A172 (cell line): Measurements from ENCODE around the gene RAB9A. TPM values are rescaled to one million over a fixed set of nuclear protein-coding genes. Genes with fewer than 3 reads are reported as not detected.
"Not testable (repeated sequence)": the region's sequence is repeated elsewhere in the genome, so short reads cannot be mapped to it uniquely, and the experiment has no call there.

Experiments
- DNase-seq: peaks from one replicate; pipeline ENCODE4 v3.0.0-alpha.2; 2015; ENCODE audit warnings: low spot score
- total RNA-seq: library from RNA; depleted of rRNA; stranded (reverse); fragments of >200 nt; shearing (Covaris generic); gene quantifications from 2 replicates; pipeline ENCODE4 v1.2.3, GENCODE V29; 2014; rRNA removed

Gene RAB9A
- 61.3 and 68.4 TPM in 2 replicates for total RNA-seq

DNA sequence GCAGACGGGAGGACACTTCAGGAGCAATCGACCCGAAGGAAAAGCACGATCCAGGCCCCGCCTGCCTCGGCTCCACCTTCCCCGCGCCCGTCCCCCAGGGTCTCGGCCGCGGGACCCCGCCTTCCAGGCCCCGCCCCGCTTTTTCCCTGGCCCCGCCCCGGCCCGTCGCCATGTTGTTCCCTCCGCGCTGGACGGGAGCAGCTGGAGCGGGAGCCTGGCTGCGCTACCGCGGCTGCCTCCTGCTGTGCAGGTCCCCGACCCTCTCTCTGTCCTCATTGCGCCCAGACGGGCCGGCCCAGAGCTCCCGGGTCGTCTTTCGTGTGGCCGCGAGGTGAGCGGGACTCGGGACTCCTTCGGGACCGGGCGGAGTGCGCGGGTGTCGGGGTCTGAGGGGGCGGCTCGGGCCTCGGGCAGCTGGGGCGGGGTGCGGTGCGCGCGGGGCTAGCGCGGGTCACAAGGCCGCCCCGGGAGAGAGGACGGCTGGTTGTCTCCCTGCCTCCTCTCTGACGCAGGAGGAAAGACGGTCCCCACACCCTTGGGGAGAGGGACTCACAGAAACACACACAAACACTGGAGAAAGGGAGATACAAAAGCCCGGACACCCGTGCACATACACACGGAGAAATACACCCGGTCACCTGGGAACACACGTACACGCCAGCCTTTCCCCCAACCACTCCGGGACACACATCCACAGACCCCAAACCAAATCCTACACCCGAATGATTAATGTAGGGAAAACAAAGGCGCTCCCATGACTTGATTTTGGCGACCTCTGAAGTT lies at the start of gene RAB9A:
RAB9A (plus strand) TSS at position 171 of the 783 bp plus-strand sequence. CDS start 19,619 bp downstream, outside the sequence.
- peak; percentile 53 for DNase-seq

- DNase-seq, result not testable (repeated sequence)
Observed at GRCh38 chrX:13641684-13642083, 47.2 kb upstream of the RAB9A start.

DNA sequence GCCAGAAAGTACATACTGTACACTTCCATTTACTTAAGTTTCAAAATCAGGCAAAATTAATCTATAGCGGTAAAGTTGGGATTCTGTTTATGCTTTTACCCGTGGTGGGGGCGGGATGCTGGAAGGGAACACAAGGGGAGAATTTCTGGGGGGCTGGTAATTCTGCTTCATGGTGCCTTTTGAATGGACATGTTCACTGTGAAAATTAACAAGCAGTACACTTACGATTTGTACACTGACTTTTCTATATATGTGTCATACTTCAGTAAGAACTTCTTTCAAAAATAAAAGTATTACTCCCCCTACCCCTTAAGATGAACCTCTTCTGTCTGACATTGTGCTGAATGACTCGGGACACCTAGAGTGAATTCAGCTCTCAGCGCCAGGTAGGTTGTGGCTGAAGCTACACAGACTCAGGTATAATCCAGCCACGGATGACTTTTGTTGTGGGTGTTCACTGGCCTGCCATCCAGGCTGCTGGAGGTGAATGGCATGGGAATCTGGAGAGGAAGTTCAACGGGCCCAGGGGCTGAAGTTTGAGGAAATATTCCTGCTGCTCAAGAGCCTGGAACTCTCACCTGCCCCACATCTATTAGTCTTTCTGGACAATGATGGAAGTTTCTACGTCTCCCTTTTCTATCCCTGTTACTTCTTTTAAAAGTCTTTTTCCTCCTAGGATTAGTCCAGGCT lies 43.3 kb upstream of the RAB9A start:
- DNase-seq, result no peak

GRCh38 chrX:13646154-13646549 lies 42.8 kb upstream of the RAB9A start:
- DNase-seq, result peak; percentile 67

GRCh38 chrX:13647709-13648212 lies 41.2 kb upstream of the RAB9A start:
- DNase-seq, result peak; percentile 93

DNA sequence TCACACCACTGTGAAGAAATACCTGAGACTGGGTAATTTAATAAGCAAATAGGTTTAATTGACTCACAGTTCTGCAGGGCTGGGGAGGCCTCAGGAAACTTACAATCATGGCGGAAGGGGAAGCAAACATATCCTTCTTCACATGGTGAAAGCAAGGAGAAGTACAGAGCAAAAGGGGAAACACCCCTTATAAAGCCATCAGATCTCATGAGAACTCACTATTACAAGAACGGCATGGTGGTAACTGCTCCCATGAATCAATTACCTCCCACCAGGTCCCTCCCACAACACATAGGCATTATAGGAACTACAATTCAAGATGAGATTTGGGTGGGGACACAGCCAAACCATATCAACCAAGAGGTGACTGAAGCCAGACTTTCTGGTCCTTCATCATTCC lies 40.6 kb upstream of the RAB9A start:
- not testable (repeated sequence) for DNase-seq

DNA sequence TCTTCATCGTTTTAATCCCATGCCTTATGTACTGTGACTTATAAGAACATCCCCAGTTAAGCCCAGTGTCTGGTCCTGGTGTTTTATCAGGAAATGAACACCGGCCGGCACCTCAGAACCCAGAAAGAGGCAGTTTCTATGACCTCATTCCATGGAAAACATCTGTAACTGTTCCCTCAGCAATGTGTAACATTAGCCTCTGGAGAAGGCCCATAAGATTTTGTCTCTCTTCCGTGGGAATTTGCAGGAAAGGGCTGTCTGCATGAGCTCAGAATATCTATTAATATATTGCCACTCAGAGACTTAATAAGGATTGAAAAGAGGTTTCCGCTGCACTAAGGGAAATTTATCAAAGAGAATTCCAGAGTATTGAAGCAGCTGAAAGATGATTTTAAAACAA lies 39.1 kb upstream of the RAB9A start:
- DNase-seq, result no peak

DNA sequence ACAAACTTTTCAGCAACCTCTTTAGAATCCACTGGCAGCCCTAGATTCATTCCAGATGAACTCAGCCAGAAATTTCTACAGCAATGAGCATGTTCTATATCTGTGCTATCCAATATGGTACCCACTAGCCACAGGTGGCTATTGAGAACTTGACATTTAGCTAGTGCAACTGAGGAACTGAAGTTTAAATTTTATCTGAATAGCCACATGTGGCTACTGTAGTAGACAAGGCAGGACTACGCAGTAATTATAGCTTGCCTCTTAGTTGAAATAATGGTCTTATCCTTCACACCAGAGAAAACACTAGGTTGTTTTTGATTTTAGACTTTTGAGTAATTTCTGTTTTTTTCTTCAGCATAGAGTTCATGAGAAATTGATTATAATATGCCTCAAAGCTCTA lies 38.6 kb upstream of the RAB9A start:
- no peak for DNase-seq

DNA sequence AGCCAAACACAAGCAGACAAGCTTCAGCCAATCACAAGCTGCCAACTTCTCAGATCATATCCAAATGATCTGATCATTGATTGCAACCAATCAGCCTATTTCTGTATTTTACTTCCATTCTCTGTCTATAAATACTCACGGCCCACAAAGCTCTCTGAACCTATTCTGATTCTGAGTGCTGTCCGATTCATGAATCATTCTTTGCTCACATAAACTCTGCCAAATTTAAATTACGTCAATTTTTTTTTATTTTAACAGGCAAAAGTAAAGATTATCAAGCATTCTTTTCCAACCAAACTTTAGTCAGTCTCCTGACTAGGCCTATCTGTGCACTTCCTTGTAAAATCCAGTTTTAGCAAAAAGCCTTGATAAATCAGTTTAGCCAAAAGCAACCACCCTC lies 37.8 kb upstream of the RAB9A start:
- DNase-seq, result no peak

- DNase-seq, result peak; percentile 95
Observed at GRCh38 chrX:13652287-13652793, 36.6 kb upstream of the RAB9A start.

DNA sequence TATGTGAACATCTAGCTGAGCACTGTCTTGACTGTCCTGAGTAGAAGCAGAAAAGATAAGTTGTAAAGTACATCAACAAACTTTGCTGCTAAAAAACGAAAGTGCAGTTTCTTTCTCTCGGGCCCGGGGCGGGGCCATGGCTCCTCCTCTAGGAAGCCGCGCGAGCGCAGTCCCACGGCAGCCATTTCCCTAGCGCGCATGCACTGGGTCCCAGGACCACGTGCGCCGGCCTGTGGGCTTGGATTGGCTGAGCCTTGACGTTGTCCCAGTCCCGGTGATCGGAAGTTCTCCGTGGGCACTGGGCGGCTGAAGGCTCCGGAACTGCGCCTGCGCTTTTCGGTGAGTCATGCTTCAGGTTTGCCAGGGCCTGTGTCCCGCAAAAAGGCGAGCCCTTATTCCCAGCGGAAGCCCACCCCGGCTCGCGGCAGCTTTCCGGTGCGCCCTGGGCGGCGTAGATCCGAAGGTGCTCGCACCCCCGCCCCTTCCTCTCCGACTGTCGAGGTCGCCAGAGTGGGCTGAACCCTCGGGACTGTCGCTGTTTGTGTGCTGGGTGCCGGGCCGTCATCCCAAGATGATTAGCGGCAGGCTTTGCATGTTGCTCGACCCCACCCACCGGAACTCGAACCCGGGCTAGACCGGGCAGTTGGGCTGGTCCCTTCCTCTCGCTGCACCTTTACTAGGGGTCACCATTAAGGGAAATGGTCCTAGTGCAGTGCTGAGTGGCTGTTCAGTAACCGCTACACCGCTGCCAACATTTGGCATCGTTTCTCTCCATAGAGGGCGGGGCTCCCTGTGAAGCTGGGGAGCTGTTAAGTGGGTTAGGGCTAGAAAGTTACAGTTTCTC lies 35.9 kb upstream of the RAB9A start, which contains the start of gene TCEANC:
TCEANC (plus strand) TSS at position 292 of the 844 bp plus-strand sequence. CDS start 9,368 bp downstream, outside the sequence.
- DNase-seq, result peak; percentile 98

DNA sequence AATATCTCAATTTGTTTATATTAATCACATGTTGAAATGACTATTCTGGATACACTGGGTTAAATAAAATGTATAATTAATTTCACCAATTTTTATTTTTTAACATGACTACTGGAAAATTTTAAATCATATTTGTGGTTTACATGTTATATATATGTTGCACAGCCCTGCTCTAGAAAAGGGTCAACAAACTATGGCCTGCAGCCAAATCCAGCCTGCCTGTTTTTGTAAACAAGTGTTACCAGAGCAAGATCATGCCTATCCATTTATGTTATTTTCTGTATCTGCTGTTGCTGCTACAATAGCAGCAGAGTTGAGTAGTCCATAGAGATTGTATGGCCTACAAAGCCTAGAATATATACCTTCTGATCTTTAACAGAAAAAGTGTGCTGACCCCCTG lies 34.8 kb upstream of the RAB9A start:
- DNase-seq, result no peak

DNA sequence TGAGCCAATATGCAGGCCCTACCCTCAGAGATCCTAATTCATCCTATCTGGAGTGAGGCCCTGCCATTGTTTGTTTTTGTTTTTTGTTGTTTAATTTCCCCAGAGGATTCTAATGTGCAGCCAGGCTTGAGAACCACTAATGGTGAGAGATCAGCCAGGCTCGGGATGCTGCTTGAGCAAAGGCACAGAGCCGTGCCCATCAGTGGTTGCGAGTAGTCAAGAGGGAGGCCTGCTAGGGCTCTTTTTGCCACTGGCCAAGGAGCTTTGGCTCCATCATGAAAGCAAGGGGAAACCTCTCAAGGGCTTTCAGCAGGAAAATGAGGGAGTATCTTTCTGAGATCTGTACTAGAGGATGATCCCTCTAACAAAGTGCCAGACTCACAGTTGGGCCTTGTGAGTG lies 33.3 kb upstream of the RAB9A start:
- DNase-seq, result no peak

GRCh38 chrX:13658602-13659001 lies 30.3 kb upstream of the RAB9A start:
- peak; percentile 47 for DNase-seq

DNA sequence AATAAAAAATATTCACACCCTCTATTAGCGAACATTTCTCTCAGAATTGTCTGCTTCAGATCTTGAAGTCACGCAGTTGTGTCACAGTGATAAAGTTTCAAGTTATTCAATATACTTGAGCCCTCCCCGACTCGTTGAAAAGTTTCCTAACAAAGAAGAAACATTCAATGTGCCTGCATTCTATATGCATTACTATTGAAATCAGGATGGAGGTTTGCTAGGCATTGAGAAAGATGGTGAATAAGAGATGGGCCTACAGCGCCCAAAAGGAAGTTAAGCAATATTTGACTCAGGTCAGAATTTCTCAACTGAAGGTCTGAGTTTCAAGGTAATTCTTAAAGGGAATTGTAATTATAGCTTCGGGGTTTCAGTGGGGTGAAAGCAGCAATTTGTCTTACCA lies 29.9 kb upstream of the RAB9A start:
- DNase-seq, result no peak

GRCh38 chrX:13661735-13662288 lies 27.1 kb upstream of the RAB9A start:
- no peak for DNase-seq

- DNase-seq, result no peak
Observed at GRCh38 chrX:13662355-13662791, 26.6 kb upstream of the RAB9A start.

DNA sequence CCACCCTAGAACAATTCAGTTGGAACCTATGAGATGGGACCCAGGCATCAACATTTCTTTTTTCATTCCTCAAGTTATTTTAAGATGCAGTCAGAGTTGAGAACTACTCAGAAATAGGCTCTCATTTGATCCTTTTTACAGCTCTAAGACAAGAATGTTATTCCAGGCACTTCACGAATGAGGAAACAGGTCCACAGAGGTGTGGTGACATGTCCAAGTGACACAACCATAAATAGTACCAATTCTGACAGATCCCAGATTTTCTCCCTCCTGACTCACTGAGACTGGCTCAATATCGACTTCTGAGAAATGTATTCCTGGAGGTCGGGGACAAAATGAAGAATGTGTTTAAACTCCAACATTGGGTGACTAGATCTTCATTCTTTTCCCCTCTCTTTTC lies 24.9 kb upstream of the RAB9A start:
- no peak for DNase-seq

- DNase-seq, result no peak
Observed at GRCh38 chrX:13666836-13667235, 22.1 kb upstream of the RAB9A start.

DNA sequence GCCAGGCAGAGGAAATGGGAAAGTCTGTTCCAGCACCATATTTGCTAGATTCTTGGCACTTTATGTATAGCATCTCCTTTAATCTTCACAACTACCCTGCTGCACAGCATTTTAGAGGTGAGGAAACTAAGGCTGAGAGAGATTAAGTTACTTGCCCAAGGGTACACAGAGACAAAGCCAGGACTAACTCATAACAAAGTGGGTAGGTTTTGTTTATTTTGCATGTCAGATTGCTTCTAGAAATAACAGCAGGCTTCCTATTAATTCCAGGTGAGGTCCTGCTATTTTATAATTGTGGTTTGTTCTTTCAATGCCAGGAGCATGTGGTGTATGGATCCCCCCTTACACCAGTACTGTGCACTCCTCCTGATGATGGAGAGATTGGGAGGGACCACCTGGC lies 21.0 kb upstream of the RAB9A start:
- no peak for DNase-seq

DNA sequence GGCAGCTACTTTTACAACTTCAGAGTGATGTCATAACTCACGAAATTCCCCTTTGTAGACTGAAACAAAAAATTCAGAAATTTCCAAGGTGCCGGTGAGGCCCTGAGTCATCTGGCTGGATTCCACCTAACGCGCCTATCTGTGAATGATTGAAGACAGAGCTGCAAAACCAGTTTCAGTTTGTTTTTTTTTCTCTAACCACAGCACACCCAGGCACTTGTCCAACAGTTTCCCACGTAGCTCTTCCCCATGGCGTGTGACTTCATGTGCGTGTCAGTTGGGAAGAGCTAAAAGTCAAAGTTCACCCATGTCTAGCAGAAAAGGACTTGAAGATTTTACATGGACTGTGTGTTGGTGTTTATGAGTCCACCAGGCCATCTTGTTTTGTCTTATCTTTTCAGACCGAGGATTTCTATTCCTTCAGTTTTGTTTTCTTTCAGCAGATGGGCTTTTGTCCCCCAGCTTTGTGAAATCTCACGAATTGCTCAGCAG lies 19.6 kb upstream of the RAB9A start:
- DNase-seq, result peak; percentile 91
